Central memory CD4-positive, alpha-beta T cell (primary cell): ENCODE measurements around the gene STAC2.
"Not testable (repeated sequence)": the region's sequence is repeated elsewhere in the genome, so short reads cannot be mapped to it uniquely, and the experiment has no call there.

Source experiments
- DNase-seq: peaks from one replicate; pipeline ENCODE4 v3.0.0; 2022
- total RNA-seq, 3 experiments: gene quantifications; one replicate each; lab custom pipeline; 2026; lab: John Stamatoyannopoulos, UW

The STAC2 gene
- 0 reads per million in 3 experiments for total RNA-seq

GRCh38 chr17:39225308-39225958 lies at the start of gene STAC2:
TSS of gene STAC2 (minus strand) at chr17:39225945. CDS start at chr17:39225502, 443 bp downstream.
- DNase-seq, result no peak

GRCh38 chr17:39271546-39271945 lies 45.8 kb upstream of the STAC2 start:
- no peak for DNase-seq

- no peak for DNase-seq
Measured at GRCh38 chr17:39270923-39271322, 45.2 kb upstream of the STAC2 start.

GRCh38 chr17:39264119-39264518 lies 38.4 kb upstream of the STAC2 start:
- no peak for DNase-seq

GRCh38 chr17:39261286-39261685 lies 35.5 kb upstream of the STAC2 start:
- DNase-seq, result no peak

- DNase-seq, result no peak
Measured at GRCh38 chr17:39252788-39253460, 27.2 kb upstream of the STAC2 start.

GRCh38 chr17:39251997-39252396 lies 26.3 kb upstream of the STAC2 start:
- DNase-seq, result no peak

- DNase-seq, result not testable (repeated sequence)
Measured at GRCh38 chr17:39250076-39250475, 24.3 kb upstream of the STAC2 start.

GRCh38 chr17:39246274-39246673 lies 20.5 kb upstream of the STAC2 start:
- DNase-seq, result no peak

GRCh38 chr17:39244600-39245570 lies 19.1 kb upstream of the STAC2 start:
- peak; percentile 73 for DNase-seq

- DNase-seq, result no peak
Measured at GRCh38 chr17:39244016-39244599, 18.4 kb upstream of the STAC2 start.

- DNase-seq, result no peak
Measured at GRCh38 chr17:39243155-39243554, 17.4 kb upstream of the STAC2 start.

GRCh38 chr17:39240631-39241030 lies 14.9 kb upstream of the STAC2 start:
- no peak for DNase-seq

GRCh38 chr17:39239640-39240314 lies 14.0 kb upstream of the STAC2 start:
- DNase-seq, result peak; percentile 64

GRCh38 chr17:39238311-39238972 lies 12.7 kb upstream of the STAC2 start:
- DNase-seq, result peak; percentile 88

- no peak for DNase-seq
Measured at GRCh38 chr17:39237586-39237985, 11.8 kb upstream of the STAC2 start.

GRCh38 chr17:39236981-39237441 lies 11.3 kb upstream of the STAC2 start:
- DNase-seq, result no peak

- DNase-seq, result no peak
Measured at GRCh38 chr17:39236450-39236927, 10.7 kb upstream of the STAC2 start.

- DNase-seq, result peak; percentile 48
Measured at GRCh38 chr17:39235555-39236449, 10.1 kb upstream of the STAC2 start.
